Upper lobe of right lung (tissue), 1 donor: ENCODE measurements around the gene MCAM. TPM values are rescaled to one million over a fixed set of nuclear protein-coding genes. Genes with fewer than 3 reads are reported as not detected.

ENCODE experiments used
- ATAC-seq: fragments of 200-7000 bp; cut with Tn5 transposase; one replicate; pipeline ENCODE4 v1.9.1; 2020; ENCODE audit warnings: mild to moderate bottlenecking, moderate library complexity
- DNase-seq: peaks from one replicate; pipeline ENCODE4 v3.0.0-alpha.2; 2020
- H3K27ac ChIP-seq: fragments of 200-600 bp; one replicate; pipeline ENCODE4 v1.8.0; 2022
- H3K27me3 ChIP-seq: fragments of 200-600 bp; one replicate; pipeline ENCODE4 v1.8.0; 2022; ENCODE audit warnings: mild to moderate bottlenecking
- H3K36me3 ChIP-seq: fragments of 200-600 bp; one replicate; pipeline ENCODE4 v1.8.0; 2022
- H3K4me1 ChIP-seq: fragments of 200-600 bp; one replicate; pipeline ENCODE4 v1.8.0; 2022
- H3K4me3 ChIP-seq: fragments of 200-600 bp; one replicate; pipeline ENCODE4 v1.8.0; 2022; ENCODE audit warnings: mild to moderate bottlenecking
- H3K9me3 ChIP-seq: fragments of 200-600 bp; one replicate; pipeline ENCODE4 v1.8.0; 2022
- CTCF ChIP-seq: fragments of 200-600 bp; IDR thresholded peaks from one replicate; pipeline ENCODE4 v1.8.0; 2022; ENCODE audit warnings: antibody characterized with exemption
- intact Hi-C: fragments of 100-400 bp; cut with DNase I; formaldehyde crosslinking; loops from one replicate; pipeline ENCODE4 v1.11.0; 2022
- total RNA-seq: library from RNA; stranded (reverse); fragmentation: NEBNext Ultra II Directional; extraction: Animal tissue kit (Norgen Biotek cat#: 25700); gene quantifications from one replicate; pipeline ENCODE4 v1.2.1, GENCODE V29; 2021
- donor health status: DM: no; HTN: yes; CAD: no; lungs with severe emphysema.

Gene MCAM
- total RNA-seq, 1 donor from 2014 or later: 134 TPM

- ATAC-seq: no peak
- peaks cover 73% of the 10 kb centered on the region for H3K36me3 ChIP-seq
- no peak for DNase-seq
Measured at GRCh38 chr11:119297938-119298337, 19.0 kb downstream of the MCAM start.

GRCh38 chr11:119295178-119295577 lies 21.8 kb downstream of the MCAM start:
- no peak for DNase-seq
- H3K4me1 ChIP-seq: no peaks in the 10 kb centered on the region
- H3K36me3 ChIP-seq: peaks cover 49% of the 10 kb centered on the region
- no peaks in the 10 kb centered on the region for H3K9me3 ChIP-seq
- no peak overlapping the region for H3K4me3 ChIP-seq
- intact Hi-C loops: no loop called here
- no peaks in the 10 kb centered on the region for H3K27me3 ChIP-seq
- no peak for TF ChIP-seq CTCF
- no peak for ATAC-seq
- no peak overlapping the region for H3K27ac ChIP-seq

More at GRCh38 chr11:119297938-119298337, 19.0 kb downstream of the MCAM start:
- no peaks in the 10 kb centered on the region for H3K9me3 ChIP-seq
- no peak for TF ChIP-seq CTCF
- no peak overlapping the region for H3K27ac ChIP-seq
- H3K27me3 ChIP-seq: no peaks in the 10 kb centered on the region
- intact Hi-C loops: no loop called here
- H3K4me3 ChIP-seq: no peak overlapping the region
- H3K4me1 ChIP-seq: no peaks in the 10 kb centered on the region

GRCh38 chr11:119293461-119293860 lies 23.5 kb downstream of the MCAM start:
- H3K36me3 ChIP-seq: peaks cover 46% of the 10 kb centered on the region
- H3K27ac ChIP-seq: no peak overlapping the region
- no peak for TF ChIP-seq CTCF
- no peak overlapping the region for H3K4me3 ChIP-seq
- no peaks in the 10 kb centered on the region for H3K27me3 ChIP-seq
- DNase-seq: no peak
- intact Hi-C loops: no loop called here
- H3K9me3 ChIP-seq: no peaks in the 10 kb centered on the region
- H3K4me1 ChIP-seq: no peaks in the 10 kb centered on the region
- ATAC-seq: no peak

- no peak for TF ChIP-seq CTCF
- no peak for ATAC-seq
- Histone ChIP-seq H3K36me3 (peaks cover 54% of the 10 kb centered on the region), H3K27me3 (no peaks in the 10 kb centered on the region), H3K9me3 (no peaks in the 10 kb centered on the region), H3K4me1 (no peaks in the 10 kb centered on the region), H3K4me3 (no peak overlapping the region), H3K27ac (no peak overlapping the region)
- no peak for DNase-seq
- intact Hi-C loops: no loop called here
Measured at GRCh38 chr11:119290894-119291497, 25.9 kb downstream of the MCAM start.

GRCh38 chr11:119288219-119288618 lies 28.7 kb downstream of the MCAM start:
- H3K36me3 ChIP-seq: peaks cover 56% of the 10 kb centered on the region
- no peak for TF ChIP-seq CTCF
- intact Hi-C loops: no loop called here
- H3K9me3 ChIP-seq: no peaks in the 10 kb centered on the region
- H3K4me1 ChIP-seq: no peaks in the 10 kb centered on the region
- no peak for DNase-seq
- no peaks in the 10 kb centered on the region for H3K27me3 ChIP-seq
- no peak overlapping the region for H3K27ac ChIP-seq
- H3K4me3 ChIP-seq: no peak overlapping the region
- no peak for ATAC-seq

- ATAC-seq (no peak), DNase-seq (no peak)
- no peak for TF ChIP-seq CTCF
- intact Hi-C loops: no loop called here
- H3K27me3 ChIP-seq: no peaks in the 10 kb centered on the region
- H3K27ac ChIP-seq: no peak overlapping the region
- no peaks in the 10 kb centered on the region for H3K9me3 ChIP-seq
- peaks cover 51% of the 10 kb centered on the region for H3K36me3 ChIP-seq
- H3K4me1 ChIP-seq: no peaks in the 10 kb centered on the region
- no peak overlapping the region for H3K4me3 ChIP-seq
Measured at GRCh38 chr11:119285431-119285830, 31.5 kb downstream of the MCAM start.
